Fibroblast of skin of left quadriceps (primary cell): ENCODE data around the gene FAM81A.
"Not testable (repeated sequence)": the region's sequence is repeated elsewhere in the genome, so short reads cannot be mapped to it uniquely, and the experiment has no call there.

Experiments
- DNase-seq, 2 experiments: peaks; one replicate each; pipeline ENCODE4 v3.0.0-alpha.2; 2013; ENCODE audit warnings: low read depth in 2 of 2

FAM81A gene

GRCh38 chr15:59484399-59484798, 46.4 kb downstream of the FAM81A start:
- DNase-seq: no peak

GRCh38 chr15:59485036-59485435, 47.0 kb downstream of the FAM81A start:
- DNase-seq: no peak

DNA sequence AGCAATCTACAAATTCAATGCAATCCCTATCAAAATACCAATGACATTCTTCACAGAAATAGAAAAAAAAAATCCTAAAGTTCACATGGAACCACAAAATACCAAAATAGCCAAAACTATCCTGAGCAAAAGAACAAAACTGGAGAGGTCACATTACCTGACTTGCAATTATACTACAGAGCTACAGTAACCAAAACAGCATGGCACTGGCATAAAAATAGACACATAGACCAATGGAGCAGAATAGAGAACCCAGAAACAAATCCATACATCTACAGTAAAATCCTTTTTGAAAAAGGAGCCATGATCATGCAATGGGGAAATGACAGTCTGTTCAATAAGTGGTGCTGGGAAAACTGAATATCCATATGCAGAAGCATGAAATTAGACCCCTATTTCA, 51.5 kb downstream of the FAM81A start:
- not testable (repeated sequence) for DNase-seq

GRCh38 chr15:59491062-59491461, 53.1 kb downstream of the FAM81A start:
- DNase-seq: no peak

GRCh38 chr15:59492389-59493377, 54.7 kb downstream of the FAM81A start:
- peak; percentile 31 to 44 for DNase-seq

DNA sequence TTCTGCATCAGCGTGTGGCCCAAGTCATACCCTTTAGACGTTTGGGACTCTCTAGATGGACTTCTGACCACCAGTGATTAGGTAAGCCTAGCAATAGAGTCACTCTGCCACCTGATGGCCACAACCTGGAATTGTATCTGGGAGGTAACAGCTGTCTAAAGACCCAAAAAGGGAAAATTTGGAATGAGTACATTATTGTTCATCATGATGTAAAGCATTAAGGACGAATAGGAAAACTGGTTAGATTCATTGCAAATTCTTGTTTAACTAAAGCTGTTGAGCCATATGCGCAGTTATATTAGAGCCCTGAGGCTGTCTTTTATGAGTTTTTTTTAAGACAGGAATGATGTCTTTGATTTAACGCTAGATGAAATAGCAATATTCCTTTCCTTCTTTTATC, 63.6 kb downstream of the FAM81A start:
- DNase-seq: no peak

DNA sequence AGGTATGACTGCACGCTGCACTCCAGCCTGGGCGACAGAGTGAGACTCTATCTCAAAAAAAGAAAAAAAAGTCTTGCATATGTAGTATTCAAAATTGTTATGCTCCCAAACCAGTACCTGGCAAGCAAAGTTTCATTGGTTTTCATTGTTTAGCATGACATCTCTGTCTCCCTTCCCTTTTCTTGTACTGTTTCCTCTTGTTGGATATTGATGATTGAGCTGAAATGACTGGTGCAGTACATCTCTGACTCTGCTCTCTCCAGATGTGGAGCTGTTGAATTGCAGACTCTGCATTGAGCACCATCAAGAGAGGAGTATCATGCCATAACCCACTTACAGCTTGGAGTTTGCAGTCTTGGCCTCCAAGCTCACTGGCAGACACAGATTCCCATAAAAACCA, 77.2 kb downstream of the FAM81A start:
- DNase-seq: no peak

- no peak for DNase-seq
Measured at GRCh38 chr15:59516655-59517461, 78.9 kb downstream of the FAM81A start.

GRCh38 chr15:59519329-59519728, 81.3 kb downstream of the FAM81A start:
- no peak for DNase-seq

- DNase-seq: no peak
Measured at GRCh38 chr15:59521443-59521842, 83.5 kb downstream of the FAM81A start.

- DNase-seq: no peak
Measured at GRCh38 chr15:59522988-59523461, 85.0 kb downstream of the FAM81A start.

DNA sequence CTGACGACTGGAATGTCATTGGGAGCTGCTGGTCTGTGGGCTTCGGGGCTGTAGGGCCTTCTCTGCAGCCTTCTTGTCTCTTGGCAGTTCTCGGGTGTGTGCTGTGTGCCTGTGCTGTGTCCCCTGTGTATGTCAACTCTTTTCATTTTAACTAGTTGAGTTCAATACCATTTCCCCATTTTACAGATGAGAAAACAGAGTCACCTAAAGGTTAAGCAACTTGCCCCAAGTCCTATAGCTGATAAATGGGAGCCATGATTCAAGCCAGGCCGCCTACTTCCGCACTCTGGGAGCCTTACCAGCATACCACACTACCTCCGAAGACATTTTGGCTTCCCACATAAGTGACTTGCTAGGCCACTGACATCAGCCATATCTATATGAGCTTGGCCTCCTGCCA, 85.7 kb downstream of the FAM81A start:
- DNase-seq: no peak

DNA sequence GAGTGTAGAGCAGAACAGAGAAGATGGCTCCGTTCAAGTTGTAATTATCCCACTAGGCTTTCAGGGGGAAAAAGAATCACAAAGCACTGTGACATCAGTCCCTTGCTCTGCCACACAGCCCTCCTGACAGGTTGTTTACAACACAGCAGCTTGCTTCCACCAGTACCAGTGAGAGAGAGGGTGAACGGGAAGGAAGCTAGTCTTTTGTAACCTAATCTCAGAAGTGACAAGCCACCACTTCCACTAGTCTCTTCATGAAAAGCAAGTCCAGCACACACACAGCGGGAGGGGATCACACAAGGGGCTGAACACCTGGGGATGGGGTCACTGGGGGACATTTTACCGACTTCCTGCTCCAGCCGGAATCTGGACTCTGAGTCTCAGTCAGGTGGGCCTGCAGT, 86.3 kb downstream of the FAM81A start:
- DNase-seq: no peak

DNA sequence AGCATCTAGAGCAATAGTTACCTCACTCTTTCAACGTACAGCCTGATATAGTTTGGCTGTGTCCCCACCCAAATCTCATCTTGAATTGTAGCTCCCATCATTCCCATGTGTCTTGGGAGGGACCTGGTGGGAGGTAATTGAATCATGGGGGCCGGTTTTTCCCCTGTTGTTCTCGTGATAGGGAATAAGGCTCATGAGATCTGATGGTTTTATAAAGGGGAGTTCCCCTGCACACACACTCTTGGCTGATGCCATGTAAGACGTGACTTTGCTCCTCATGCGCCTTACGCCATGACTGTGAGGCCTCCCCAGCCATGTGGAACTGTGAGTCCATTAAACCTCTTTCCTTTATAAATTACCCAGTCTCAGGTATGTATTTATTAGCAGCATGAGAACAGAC, 88.5 kb downstream of the FAM81A start:
- DNase-seq: not testable (repeated sequence)

- DNase-seq: no peak
Measured at GRCh38 chr15:59528429-59528828, 90.4 kb downstream of the FAM81A start.

DNA sequence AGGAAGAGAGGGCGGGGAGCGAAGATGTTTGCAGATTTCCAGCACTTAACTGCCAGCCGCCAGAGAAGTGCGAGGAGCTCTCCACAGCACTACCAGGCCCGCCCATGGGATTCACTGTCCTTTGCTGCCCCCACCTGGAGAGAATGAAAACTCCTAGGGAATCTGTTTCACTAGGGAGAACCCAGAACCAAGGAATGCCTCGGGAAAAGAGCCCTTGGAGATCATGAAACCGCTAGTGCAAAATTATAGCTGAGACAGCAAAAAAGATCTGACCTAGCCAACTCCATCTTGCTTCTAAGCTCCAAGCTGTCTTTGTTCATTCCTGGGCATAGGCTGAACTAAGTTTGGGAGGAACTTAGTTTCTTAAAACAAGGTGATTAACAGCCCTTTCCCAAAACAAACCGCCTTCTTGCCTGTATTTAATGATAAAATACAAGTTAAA, 91.0 kb downstream of the FAM81A start:
- peak; percentile 75 for DNase-seq

- DNase-seq: no peak
Measured at GRCh38 chr15:59531066-59531675, 93.2 kb downstream of the FAM81A start.

- DNase-seq: peak in 1 of 2 experiments; percentile 3
Measured at GRCh38 chr15:59532770-59533379, 94.9 kb downstream of the FAM81A start.

- no peak for DNase-seq
Measured at GRCh38 chr15:59536553-59536952, 98.6 kb downstream of the FAM81A start.

DNA sequence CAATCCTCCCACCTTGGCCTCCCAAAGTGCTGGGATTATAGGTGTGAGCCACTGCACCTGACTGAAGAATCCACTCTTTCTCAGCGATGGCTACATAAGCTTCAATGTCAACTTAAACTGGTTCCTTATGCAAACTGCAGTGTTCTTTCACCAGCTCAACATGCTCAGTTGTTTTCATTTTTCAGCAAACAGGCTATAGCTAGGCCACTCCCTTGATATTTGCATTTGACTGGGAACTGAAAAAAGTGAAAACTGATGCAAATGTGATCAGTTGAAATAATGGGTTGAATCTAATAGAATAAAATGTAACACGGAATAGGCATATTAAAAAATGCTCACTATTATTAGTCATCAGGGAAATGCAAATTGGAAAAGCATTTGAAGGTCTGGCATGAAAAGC, 99.4 kb downstream of the FAM81A start:
- no peak for DNase-seq

- no peak for DNase-seq
Measured at GRCh38 chr15:59538494-59538893, 100.5 kb downstream of the FAM81A start.

DNA sequence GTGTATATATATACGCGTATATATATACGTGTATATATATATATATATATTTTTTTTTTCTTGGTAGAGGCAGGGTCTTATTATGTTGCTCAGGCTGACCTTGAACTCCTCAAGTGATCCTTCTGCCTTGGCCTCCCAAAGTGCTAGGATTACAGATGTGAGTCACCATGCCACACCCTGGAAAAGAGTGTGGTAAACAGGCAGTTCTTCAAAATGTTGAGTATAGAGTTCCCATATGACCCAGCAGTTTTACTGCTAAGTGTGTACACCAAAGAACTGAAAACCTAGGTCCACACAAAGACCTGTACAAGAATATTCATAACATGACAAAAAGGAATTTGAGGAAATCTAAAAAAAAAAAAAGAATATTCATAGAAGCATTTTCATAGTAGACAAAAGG, 101.8 kb downstream of the FAM81A start:
- no peak for DNase-seq
